ENCODE data around the gene RBM38.

The RBM38 gene

DNA sequence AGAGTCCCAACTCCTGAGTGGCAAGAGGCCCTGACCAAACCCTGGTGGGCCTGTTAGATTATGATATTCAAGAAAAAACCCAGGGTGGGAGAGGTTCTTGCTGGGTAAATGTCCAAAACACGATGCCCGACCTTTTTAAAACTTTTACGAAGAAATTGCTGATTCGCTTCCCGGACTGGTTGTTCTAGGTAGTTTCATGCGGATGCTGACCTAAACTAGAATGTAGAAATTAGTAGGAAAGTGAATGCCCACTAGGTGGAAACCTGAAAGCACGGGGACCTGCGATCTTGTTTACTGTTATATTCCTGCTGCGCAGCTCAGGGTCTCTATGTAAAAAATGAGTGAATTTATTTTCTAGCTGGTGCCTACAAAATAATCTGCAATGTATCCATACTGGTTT lies 37.8 kb upstream of the RBM38 start:
- TF ChIP-seq, protein P1, sequence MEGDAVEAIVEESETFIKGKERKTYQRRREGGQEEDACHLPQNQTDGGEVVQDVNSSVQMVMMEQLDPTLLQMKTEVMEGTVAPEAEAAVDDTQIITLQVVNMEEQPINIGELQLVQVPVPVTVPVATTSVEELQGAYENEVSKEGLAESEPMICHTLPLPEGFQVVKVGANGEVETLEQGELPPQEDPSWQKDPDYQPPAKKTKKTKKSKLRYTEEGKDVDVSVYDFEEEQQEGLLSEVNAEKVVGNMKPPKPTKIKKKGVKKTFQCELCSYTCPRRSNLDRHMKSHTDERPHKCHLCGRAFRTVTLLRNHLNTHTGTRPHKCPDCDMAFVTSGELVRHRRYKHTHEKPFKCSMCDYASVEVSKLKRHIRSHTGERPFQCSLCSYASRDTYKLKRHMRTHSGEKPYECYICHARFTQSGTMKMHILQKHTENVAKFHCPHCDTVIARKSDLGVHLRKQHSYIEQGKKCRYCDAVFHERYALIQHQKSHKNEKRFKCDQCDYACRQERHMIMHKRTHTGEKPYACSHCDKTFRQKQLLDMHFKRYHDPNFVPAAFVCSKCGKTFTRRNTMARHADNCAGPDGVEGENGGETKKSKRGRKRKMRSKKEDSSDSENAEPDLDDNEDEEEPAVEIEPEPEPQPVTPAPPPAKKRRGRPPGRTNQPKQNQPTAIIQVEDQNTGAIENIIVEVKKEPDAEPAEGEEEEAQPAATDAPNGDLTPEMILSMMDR (IDR thresholded peaks at IDR 0.05; ENCODE audit: borderline replicate concordance, extremely low read depth, low read length, poor library complexity, severe bottlenecking): no peak
- no peak for TF ChIP-seq EZH2 (IDR thresholded peaks at IDR 0.05; ENCODE audit: borderline replicate concordance, low read depth, low read length, severe bottlenecking)
- Histone ChIP-seq H3K36me3 (ENCODE audit: insufficient read depth, low read length) (peaks cover 16% of the 10 kb centered on the region), H2AFZ (ENCODE audit: low read depth, low read length) (no peak overlapping the region), H3K9me3 (ENCODE audit: insufficient read depth, low read length, severe bottlenecking) (no peaks in the 10 kb centered on the region), H3K27ac (ENCODE audit: low read length) (no peak overlapping the region), H3K4me3 (ENCODE audit: low read depth in 1 of 2, low read length in 2 of 2) (peak overlapping the region in 1 of 2 experiments; percentile 82; a peak in 1 of 4 replicates), H3K4me2 (ENCODE audit: insufficient read depth, low read length) (peak overlapping the region; percentile 96; the same call in 1 of the 2 replicates), H3K27me3 (ENCODE audit: insufficient read depth, low read length, poor library complexity) (no peaks in the 10 kb centered on the region), H3K79me2 (ENCODE audit: insufficient read depth, low read length) (peaks cover 51% of the 10 kb centered on the region), H4K20me1 (ENCODE audit: insufficient read depth, low read length) (peaks cover 35% of the 10 kb centered on the region), H3K4me1 (ENCODE audit: insufficient read depth, low read length) (peaks cover 25% of the 10 kb centered on the region), H3K9ac (ENCODE audit: low read depth, low read length) (no peak overlapping the region; the same call in 1 of the 2 replicates)
- DNase-seq: no peak
- no peak for ATAC-seq (ENCODE audit: insufficient read depth, low read depth)

DNA sequence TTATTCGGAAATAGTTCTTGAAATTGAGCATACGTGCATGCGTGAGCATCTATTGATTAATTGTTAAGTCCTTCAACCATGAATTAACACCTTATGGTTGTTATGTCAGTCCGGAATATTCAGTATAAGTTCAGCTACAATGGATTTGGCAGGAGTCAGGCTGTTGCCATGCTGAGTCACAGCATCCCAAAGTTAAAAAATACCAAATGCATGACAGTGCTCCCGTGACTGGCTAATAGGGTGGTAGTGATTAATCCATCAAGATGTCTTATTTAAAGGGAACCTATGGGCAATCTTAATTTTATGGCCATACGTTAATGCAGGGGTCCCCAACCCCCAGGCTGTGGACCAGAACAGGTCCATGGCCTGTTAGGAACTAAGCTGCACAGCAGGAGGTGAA lies 29.7 kb upstream of the RBM38 start:
- Histone ChIP-seq H3K9ac (ENCODE audit: low read depth, low read length) (no peak overlapping the region), H4K20me1 (ENCODE audit: insufficient read depth, low read length) (peaks cover 25% of the 10 kb centered on the region), H3K4me1 (ENCODE audit: insufficient read depth, low read length) (no peaks in the 10 kb centered on the region), H3K4me3 (ENCODE audit: low read depth in 1 of 2, low read length in 2 of 2) (no peak overlapping the region), H3K4me2 (ENCODE audit: insufficient read depth, low read length) (no peak overlapping the region), H3K27ac (ENCODE audit: low read length) (no peak overlapping the region), H3K36me3 (ENCODE audit: insufficient read depth, low read length) (peaks cover 44% of the 10 kb centered on the region), H3K79me2 (ENCODE audit: insufficient read depth, low read length) (peaks cover 12% of the 10 kb centered on the region), H2AFZ (ENCODE audit: low read depth, low read length) (no peak overlapping the region), H3K9me3 (ENCODE audit: insufficient read depth, low read length, severe bottlenecking) (no peaks in the 10 kb centered on the region), H3K27me3 (ENCODE audit: insufficient read depth, low read length, poor library complexity) (no peaks in the 10 kb centered on the region)
- TF ChIP-seq, protein P1 (IDR thresholded peaks at IDR 0.05; ENCODE audit: borderline replicate concordance, extremely low read depth, low read length, poor library complexity, severe bottlenecking): no peak
- TF ChIP-seq EZH2 (IDR thresholded peaks at IDR 0.05; ENCODE audit: borderline replicate concordance, low read depth, low read length, severe bottlenecking): no peak
- DNase-seq (no peak), ATAC-seq (ENCODE audit: insufficient read depth, low read depth) (no peak)

DNA sequence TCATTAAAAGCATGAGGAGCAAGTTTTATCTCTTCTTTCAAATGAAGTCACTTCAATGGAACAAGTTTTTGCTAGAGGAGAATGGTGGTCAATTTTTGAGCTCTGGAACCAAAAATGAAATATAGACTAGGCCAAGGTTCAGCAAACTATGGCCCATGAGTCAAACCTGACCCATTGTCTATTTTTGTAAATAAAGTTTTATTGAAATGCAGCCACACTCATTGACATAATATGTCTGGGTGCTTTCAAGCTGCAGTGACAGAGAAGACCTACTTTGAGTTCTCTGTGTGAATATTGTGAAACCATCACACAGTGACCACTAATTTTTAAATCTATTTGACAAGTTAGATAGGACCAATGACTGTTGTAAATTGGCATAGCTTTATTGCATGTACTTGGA lies 26.7 kb upstream of the RBM38 start:
- no peak overlapping the region for H2AFZ ChIP-seq (ENCODE audit: low read depth, low read length)
- no peak for DNase-seq
- no peak overlapping the region for H3K4me2 ChIP-seq (ENCODE audit: insufficient read depth, low read length)
- ATAC-seq (ENCODE audit: insufficient read depth, low read depth): no peak
- H3K36me3 ChIP-seq (ENCODE audit: insufficient read depth, low read length): peaks cover 73% of the 10 kb centered on the region
- H3K4me1 ChIP-seq (ENCODE audit: insufficient read depth, low read length): no peaks in the 10 kb centered on the region
- H3K4me3 ChIP-seq (ENCODE audit: low read depth in 1 of 2, low read length in 2 of 2): no peak overlapping the region
- H3K27me3 ChIP-seq (ENCODE audit: insufficient read depth, low read length, poor library complexity): no peaks in the 10 kb centered on the region
- H4K20me1 ChIP-seq (ENCODE audit: insufficient read depth, low read length): peaks cover 30% of the 10 kb centered on the region
- no peak overlapping the region for H3K27ac ChIP-seq (ENCODE audit: low read length)
- H3K9me3 ChIP-seq (ENCODE audit: insufficient read depth, low read length, severe bottlenecking): no peaks in the 10 kb centered on the region
- TF ChIP-seq EZH2 (IDR thresholded peaks at IDR 0.05; ENCODE audit: borderline replicate concordance, low read depth, low read length, severe bottlenecking): no peak
- TF ChIP-seq, protein P1 (IDR thresholded peaks at IDR 0.05; ENCODE audit: borderline replicate concordance, extremely low read depth, low read length, poor library complexity, severe bottlenecking): no peak
- H3K79me2 ChIP-seq (ENCODE audit: insufficient read depth, low read length): peaks cover 12% of the 10 kb centered on the region
- no peak overlapping the region for H3K9ac ChIP-seq (ENCODE audit: low read depth, low read length)

DNA sequence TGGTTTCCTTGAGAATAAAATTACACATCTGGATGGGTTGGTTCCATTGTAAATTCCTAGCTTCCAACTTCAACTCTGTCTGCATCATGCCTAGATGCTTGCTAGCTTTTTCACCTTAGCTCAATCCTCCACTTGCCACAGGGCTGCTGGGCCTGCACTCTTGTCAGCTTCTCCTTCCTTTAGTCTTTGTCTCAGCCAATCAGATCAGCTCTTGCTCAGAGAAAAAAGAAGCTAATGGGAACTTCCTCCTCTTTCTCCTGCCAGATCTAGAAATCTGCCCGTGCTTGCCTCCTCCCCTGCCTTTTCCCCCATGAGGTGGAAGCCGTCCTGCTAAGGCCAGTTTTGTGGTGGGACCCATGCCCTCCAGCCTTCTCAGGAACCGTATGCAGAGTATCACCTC lies 21.6 kb upstream of the RBM38 start:
- TF ChIP-seq, protein P1 (IDR thresholded peaks at IDR 0.05; ENCODE audit: borderline replicate concordance, extremely low read depth, low read length, poor library complexity, severe bottlenecking): no peak
- TF ChIP-seq EZH2 (IDR thresholded peaks at IDR 0.05; ENCODE audit: borderline replicate concordance, low read depth, low read length, severe bottlenecking): no peak
- Histone ChIP-seq H3K4me2 (ENCODE audit: insufficient read depth, low read length) (no peak overlapping the region), H3K9ac (ENCODE audit: low read depth, low read length) (no peak overlapping the region), H3K36me3 (ENCODE audit: insufficient read depth, low read length) (peaks cover 99% of the 10 kb centered on the region), H4K20me1 (ENCODE audit: insufficient read depth, low read length) (peaks cover 36% of the 10 kb centered on the region), H3K27me3 (ENCODE audit: insufficient read depth, low read length, poor library complexity) (no peaks in the 10 kb centered on the region), H3K4me1 (ENCODE audit: insufficient read depth, low read length) (no peaks in the 10 kb centered on the region), H3K79me2 (ENCODE audit: insufficient read depth, low read length) (no peaks in the 10 kb centered on the region), H2AFZ (ENCODE audit: low read depth, low read length) (no peak overlapping the region), H3K9me3 (ENCODE audit: insufficient read depth, low read length, severe bottlenecking) (no peaks in the 10 kb centered on the region), H3K27ac (ENCODE audit: low read length) (no peak overlapping the region), H3K4me3 (ENCODE audit: low read depth in 1 of 2, low read length in 2 of 2) (no peak overlapping the region)
- ATAC-seq (ENCODE audit: insufficient read depth, low read depth) (no peak), DNase-seq (no peak)

All from DND-41 (cell line).